Activated CD4-positive, alpha-beta T cell treated with anti-CD3 and anti-CD28 coated beads, Interleukin-2, Interleukin-6, amounts not matched to agents 100 ng/mL and 50 ng/mL, durations not matched to agents 16 hours and 8 hours (primary cell): ENCODE measurements around the gene MRPS2.
"Not testable (repeated sequence)": the region's sequence is repeated elsewhere in the genome, so short reads cannot be mapped to it uniquely, and the experiment has no call there.

Experiments used
- DNase-seq: peaks from one replicate; pipeline ENCODE4 v3.0.0-alpha.2; 2020

Gene MRPS2

DNA sequence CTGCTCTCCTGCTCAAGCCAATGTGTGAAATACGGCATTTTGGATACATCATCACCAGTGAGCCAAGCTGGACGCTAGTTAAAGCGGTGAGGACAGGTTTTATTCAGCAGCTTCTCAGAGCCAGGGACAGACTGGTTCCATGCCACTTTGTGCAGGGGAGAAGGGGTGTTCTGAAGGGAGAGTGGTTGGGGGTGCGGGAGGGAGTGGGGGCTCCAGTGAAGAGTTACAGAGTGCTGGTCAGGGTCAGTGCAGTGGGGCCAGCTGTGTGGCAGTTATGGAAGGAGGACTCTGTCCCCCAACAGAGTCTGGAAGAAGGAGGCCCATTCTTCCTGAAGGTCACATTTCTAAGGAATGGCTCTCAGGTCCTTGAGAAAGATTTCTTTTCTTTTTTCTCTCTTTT, 34.3 kb downstream of the MRPS2 start:
- DNase-seq, result not testable (repeated sequence)

DNA sequence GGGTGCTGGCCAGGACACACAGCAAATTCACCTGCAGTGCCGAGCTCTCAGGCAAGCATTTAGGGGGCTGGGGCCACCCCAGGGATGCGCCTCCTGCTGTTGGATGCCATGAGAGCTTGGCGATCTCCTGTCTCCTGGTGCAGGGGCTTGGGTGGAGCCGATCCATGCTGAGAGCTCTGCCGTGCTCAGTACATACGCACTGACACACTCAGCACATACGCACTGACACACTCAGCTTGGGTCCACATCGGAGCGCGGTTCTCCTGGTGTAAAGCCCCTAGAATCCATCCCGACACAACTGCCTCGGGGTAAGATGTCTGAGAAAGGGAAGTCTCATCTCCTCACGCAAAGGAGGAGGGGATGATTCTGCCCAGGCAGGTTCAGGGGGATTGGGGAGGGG, 35.1 kb downstream of the MRPS2 start:
- not testable (repeated sequence) for DNase-seq

DNA sequence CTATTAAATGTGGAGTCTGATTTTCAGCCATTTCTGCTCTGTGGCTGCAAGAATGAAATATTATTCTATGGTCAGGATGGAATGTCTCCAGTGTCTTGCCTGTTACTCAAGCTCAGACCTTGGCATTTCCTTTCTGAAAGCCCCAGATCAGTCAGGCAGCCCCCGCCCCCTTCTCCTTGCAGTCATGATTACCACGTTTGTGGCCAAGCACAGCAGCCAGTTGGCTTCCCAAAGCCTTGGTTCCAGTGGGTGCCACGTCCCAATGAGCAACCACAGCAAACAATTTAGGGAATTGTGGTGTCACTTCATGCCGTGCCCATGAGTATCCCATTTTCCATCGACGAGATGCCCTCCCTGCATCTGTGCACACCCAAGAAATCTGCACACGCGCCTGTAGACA, 35.7 kb downstream of the MRPS2 start:
- DNase-seq, result peak; percentile 27

DNA sequence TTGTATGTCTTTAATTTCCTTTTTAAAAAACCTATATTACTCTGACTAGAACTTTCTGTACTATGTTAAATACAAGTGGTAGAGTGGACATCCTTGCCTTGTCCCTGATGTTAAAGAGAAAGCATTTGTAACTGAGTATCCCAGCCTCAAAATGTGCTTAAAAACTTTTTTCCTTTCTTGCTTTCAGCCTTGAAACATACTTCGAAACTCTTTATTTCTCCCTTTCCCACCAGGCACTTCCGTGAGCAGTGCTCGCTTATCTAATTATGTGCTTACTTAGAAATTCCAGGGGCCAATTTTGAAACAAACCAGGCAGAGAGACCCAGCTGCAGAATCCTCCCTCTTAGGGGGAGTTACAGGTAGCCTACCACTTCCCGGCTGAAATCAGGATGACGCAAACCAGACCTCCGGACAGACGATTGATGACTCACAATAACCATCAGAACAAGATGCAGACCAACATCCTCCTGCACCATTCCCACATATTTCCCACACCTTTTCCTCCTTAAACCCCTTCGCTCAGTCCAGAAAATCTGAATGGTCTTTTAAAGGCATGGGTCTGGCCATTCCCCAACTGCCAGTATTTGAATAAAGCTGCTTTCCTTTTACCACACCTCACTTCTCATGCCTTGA, 42.9 kb downstream of the MRPS2 start:
- not testable (repeated sequence) for DNase-seq

DNA sequence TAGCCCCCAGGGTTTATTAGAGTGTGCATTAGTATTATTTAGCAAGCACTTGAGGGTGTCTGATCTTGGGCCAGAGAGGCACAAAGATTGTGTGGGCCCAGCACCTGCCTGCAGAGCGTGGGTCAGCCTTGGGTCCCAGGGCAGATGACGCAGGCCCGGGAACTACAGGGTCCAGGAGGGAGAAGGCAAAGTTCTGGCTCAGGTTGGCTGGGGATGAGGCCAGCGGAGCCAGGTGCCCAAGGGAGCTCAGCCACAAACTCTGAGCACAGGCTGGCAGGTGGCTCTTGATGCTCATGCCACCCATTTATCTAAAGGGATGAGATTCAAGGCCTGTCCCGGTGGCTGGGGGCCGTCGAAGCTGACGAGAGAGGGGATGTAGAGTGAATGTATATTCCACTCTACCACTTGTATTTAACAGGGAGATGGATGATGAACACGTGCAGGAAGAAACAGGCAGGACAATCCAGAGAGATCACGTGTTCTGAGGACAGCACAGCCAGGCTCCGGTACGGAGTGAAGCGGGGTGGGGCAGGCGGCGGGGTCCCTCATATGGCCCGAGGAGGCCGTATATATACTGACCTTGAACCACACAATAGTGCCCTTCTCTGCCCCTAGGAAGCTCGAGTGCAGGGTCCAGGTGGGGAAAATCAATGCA, 44.6 kb downstream of the MRPS2 start:
- no peak for DNase-seq

DNA sequence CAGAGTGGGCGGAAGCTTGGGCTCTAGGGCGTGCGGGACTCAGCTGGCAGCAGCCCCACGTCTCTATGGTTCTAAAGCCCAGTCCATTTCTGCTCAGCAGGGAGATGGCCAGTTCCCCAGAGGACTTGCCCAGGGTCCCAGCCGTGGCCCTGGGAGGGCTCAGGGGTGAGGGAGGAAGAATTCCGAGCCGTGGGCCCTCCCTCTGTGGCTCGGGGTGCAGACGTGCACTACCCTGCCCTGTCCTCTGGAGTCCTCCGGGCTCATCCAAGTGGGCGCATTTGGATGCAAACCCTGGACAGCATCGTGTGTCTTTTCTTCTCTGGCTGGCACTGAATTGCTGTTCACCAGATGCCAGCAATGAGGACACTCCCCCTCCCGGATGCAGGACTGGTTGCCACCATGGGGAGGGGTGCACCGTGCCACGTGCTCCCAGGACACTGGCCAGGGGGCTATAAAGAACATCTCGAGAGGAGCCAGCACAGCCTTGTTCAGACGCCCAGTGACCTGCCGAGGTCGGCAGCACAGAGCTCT, 45.2 kb downstream of the MRPS2 start, which contains the start of gene OBP2A:
OBP2A (plus strand) TSS at position 481 of the 531 bp plus-strand sequence. CDS start 55 bp downstream, outside the sequence.
- DNase-seq, result not testable (repeated sequence)

DNA sequence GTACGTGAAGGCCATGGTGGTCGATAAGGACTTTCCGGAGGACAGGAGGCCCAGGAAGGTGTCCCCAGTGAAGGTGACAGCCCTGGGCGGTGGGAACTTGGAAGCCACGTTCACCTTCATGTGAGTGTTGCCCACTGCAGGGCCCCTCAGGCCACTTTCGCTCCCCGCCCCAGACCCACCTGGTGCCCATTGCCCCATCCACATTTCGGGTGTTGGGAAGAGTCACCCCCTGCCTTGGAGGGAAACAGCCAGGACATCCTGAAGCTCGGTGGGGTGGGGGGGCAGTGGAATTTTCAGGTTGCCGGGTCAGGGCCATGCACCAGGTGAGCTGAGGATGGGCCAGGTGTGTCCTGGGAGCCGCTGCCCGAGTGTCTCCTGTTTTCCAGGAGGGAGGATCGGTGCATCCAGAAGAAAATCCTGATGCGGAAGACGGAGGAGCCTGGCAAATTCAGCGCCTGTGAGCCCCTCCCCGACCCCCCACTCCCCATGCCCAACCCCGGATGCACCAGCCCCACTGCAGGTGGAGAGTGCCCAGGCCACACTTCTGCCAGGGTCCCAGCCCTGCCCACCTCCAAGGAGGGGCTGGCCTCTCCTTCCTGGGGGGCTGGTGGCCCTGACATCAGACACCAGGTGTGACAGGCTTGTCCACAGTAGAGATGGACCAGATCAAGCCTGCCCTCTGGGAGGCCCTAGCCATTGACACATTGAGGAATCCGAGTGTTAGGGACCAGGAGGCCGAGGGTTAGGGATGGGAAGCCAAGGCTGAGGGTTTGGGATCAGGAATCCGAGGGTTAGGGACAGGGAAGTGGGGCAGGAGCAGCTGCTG, 46.5 kb downstream of the MRPS2 start:
- DNase-seq, result not testable (repeated sequence)

DNA sequence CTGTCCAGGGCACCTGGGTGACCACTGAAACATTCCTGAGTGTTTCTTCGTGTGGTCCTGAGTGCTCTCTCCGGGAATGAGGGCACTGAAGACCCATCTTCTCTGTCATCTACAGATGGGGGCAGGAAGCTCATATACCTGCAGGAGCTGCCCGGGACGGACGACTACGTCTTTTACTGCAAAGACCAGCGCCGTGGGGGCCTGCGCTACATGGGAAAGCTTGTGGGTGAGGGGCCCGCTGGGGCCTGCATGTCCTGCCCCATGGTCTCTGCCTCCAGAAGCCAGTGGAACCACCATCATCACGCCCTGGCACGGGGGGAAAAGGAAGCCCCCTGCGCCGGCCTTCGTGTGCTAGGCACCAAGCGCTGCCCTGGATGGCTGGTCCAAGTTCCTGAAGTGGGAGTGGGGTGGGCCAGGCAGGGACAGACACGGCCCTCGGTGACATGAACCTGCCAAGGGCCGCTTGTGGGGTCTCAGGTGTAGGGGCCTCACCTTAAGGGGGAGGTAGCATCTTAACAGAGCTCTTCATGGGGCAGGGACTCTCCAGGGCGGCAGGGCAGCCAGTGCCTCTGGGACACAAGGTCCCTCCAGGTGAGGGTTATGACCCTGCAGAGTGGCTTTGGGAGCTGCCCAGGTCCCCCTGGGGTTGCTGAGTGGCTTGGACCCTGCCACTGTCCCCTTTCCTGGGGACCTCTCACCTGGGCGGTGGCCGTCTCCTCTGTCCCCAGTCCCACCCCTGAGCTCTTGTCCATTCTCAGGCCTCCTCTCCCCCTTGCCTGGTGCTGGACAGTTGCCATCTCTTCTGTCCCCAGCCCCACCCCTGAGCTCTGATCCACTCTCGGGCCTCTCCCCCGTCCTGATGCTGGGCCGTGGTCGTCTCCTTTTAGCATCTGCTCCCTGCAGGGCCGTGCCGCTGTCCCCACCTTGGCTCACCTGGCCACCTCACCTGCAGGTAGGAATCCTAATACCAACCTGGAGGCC, 47.6 kb downstream of the MRPS2 start:
- DNase-seq, result no peak

DNA sequence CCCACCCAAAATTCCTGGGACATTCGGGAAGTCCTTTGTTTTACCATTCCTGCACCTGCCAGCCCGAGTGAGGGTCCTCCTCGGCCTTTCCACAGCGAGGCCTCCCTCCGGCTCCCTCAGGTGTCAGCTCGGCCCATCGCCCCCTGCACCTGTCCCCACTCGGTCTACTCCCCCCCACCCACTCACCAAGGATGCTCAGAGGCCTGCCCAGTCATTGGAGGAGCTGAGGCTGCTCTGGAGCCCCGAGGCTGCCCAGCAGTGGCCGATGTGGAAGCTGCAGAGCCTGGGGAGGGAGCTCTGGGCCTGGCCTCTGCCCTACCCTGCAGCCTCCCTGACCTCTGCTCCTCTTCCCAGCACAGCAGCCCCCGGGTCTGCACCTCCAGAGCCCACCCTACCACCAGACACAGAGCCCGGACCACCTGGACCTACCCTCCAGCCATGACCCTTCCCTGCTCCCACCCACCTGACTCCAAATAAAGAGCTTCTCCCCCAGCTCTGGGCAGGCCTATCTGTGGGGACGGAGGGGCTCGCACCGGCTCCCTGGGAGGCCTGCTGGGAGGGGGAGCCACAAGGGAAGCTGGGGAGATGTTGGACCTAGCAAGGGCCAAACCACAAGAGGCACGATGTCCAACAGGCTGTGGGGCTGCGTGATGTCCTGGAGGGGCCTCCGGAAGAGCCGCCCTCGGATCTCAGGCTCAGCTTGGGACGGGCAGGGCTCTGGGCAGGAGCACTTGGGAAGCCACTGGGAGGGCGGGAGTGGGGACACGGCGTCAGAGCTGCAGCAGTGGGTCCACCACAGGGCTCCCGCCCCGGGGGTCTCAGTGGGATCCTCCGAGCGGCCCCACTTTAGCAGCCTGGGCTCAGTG, 49.2 kb downstream of the MRPS2 start:
- not testable (repeated sequence) for DNase-seq

DNA sequence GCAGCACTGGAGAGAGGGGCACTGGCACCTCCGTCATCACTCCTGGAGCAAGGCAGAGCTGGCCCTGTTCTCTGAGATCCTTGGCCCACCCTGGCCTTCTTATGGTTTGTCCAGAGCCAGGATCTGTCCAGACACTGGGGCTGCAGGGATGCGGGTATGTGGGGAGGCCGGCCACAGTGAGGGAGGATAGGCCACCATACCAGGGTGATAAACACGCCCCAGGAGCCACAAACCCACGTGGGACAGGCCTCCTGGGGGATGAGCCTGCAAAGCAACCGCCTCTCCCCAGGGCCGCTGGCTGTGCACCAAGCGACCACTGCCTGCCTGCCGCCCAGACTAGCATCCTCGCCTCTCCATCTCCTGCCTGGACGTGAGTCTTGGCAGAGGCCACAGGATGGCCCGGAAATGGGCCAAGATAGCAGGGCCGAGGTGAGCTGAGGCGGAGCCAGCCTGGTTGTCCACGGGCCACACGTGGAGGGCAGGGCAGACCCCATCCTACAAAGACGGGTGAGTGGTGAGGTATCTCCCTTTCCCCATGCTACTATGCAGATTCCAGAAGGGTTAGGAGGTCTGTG, 49.9 kb downstream of the MRPS2 start:
- no peak for DNase-seq

DNA sequence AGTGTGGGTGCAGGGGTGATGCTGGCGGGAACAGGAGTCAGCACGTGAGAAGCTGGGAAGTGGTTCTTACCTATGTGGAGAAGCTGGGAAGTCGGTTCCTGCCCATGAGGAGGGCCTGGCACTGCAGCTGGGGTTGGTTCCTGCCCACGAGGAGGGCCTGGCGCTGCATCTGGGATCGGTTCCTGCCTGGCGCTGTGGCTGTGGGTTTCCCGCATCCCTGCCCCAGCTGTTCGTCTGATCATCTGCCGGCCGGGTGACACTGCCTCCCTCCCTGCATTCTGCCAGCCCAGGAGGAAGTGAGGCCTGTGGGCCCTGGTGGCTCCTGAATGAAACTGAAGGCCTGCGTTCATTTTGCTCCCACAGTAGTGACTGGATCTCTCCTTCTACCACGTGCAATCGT, 50.5 kb downstream of the MRPS2 start:
- no peak for DNase-seq

DNA sequence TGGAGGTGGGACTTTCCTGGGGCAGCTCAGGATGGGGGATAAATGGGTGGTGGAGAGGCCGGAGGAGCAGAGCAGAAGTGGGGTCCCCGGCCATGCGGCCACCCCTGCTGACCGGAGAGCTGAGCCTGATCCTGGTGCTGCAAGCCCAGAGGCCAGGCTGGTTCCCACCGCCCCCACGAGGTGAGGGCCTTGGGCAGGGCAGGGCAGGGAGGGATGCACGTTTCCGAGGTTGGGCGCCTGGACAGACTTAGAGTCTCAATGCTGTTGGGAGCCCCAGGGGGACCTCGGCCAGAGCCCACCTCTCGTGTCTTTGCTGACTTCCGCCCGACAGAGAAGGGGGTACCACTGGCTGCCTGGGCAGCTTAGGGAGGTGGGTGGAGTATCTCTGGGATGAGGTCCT, 51.0 kb downstream of the MRPS2 start:
- no peak for DNase-seq

DNA sequence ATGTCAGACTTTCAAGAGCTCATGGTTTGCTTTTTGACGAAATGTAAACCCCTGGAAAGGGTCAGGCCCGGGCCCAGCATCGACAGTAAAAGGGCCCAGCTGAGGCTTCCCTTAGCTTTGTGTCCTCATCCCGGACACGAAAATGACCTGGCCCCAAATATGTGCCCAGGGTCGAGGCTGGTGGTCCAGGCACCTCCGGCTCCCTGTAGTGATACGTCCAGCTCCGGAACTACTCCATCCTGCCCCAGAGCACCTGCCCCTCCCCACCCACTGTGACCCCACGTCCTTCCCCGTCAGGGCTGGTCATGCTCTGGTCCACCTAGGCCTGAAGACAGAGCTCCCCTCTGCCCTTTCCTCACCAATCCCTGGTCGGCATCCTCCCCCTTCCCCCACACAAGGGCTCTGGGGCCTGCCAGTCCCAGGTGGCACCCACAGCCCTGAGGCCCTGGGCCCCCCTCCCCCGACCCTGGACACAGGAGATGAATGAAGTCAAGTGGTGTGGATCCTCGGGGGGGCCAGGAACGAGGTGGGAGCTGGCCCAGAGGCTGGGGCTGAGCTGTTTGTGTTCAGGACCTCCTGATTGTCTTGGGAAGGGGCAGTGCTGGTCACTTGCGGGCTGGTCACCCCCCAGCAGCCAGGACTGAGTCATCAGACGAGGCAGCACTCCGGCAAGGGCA, 51.7 kb downstream of the MRPS2 start:
- no peak for DNase-seq

DNA sequence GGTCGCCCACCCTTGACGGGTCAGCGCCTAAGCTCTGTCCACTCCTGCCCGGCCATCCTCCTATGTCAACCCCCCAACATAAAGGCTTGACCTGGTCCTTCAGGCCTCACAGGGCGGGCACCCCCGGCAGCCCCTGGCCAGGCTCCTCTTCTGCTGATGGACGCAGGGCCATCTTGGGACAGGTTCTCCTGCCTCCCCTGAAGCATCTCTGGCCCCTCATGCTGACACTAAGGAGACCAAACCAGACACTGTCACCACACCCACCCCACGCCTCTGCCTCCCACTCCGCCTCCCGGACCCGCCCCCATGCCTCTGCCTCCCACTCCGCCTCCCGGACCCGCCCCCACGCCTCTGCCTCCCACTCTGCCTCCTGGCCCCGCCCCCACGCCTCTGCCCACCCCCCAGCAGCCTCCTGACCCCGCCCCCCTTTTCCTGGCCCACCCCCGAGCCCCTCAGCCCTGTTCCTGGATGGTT, 52.3 kb downstream of the MRPS2 start:
- DNase-seq, result no peak
